Measurements from ENCODE around the gene ADAM22. TPM values are rescaled to one million over a fixed set of nuclear protein-coding genes. Genes with fewer than 3 reads are reported as not detected.
"Not testable (repeated sequence)": the region's sequence is repeated elsewhere in the genome, so short reads cannot be mapped to it uniquely, and the experiment has no call there.

The ADAM22 gene
- total and polyA plus RNA-seq, 2 experiments from 2014 or later, result 1.1 to 5.8 TPM

DNA sequence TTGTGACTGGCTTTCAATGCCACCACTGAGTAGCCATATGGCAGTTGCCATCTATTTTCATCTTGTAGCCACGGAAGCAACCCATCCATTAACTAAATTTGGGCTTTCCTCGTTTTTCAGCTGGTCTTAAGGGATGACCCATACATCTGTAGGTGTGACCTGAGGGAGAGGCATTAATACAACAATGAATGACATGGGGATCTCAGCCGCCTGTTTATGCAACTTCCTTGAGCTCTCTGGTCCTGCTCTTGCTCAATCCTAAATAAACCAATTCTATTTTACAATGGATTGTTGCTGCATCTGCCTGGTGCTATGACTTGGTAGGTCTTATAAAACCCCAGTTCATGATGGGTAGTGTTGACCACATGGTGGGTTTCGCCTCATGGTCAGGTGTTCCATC lies 21.9 kb upstream of the ADAM22 start:
- TF ChIP-seq, protein P1, sequence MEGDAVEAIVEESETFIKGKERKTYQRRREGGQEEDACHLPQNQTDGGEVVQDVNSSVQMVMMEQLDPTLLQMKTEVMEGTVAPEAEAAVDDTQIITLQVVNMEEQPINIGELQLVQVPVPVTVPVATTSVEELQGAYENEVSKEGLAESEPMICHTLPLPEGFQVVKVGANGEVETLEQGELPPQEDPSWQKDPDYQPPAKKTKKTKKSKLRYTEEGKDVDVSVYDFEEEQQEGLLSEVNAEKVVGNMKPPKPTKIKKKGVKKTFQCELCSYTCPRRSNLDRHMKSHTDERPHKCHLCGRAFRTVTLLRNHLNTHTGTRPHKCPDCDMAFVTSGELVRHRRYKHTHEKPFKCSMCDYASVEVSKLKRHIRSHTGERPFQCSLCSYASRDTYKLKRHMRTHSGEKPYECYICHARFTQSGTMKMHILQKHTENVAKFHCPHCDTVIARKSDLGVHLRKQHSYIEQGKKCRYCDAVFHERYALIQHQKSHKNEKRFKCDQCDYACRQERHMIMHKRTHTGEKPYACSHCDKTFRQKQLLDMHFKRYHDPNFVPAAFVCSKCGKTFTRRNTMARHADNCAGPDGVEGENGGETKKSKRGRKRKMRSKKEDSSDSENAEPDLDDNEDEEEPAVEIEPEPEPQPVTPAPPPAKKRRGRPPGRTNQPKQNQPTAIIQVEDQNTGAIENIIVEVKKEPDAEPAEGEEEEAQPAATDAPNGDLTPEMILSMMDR (IDR thresholded peaks at IDR 0.05; ENCODE audit: low read depth, low read length), result no peak
- H3K4me3 ChIP-seq, result no peak overlapping the region
- no peaks in the 10 kb centered on the region for H3K27me3 ChIP-seq
- no peaks in the 10 kb centered on the region for H3K9me3 ChIP-seq (ENCODE audit: low read depth)
- H3K4me1 ChIP-seq (ENCODE audit: low read depth), result no peaks in the 10 kb centered on the region
- H3K36me3 ChIP-seq, result peaks cover 7% of the 10 kb centered on the region
- H3K27ac ChIP-seq, result no peak overlapping the region
- DNase-seq (ENCODE audit: low read depth in 1 of 2, low spot score in 1 of 2), result no peak

DNA sequence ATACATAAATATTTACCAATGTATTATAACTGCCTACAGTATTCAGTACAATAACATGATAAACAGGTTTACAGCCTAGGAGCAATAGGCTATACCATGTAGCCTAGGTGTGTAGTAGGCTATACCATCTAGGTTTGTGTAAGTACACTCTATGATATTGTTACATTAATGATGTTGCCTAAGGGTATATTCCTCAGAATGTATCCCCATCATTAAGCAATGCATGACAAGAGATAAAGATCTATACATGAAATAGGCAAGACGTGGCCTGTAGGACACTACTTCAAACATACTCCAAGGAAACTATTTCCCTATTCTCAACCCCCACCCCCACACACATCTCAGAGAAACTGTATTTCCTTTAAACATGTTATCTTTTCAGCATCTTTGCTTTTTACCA lies 15.3 kb upstream of the ADAM22 start:
- no peak overlapping the region for H3K27ac ChIP-seq
- no peaks in the 10 kb centered on the region for H3K36me3 ChIP-seq
- no peaks in the 10 kb centered on the region for H3K4me1 ChIP-seq (ENCODE audit: low read depth)
- TF ChIP-seq, protein P1 (IDR thresholded peaks at IDR 0.05; ENCODE audit: low read depth, low read length), result no peak
- H3K27me3 ChIP-seq, result no peaks in the 10 kb centered on the region
- H3K4me3 ChIP-seq, result no peak overlapping the region
- no peaks in the 10 kb centered on the region for H3K9me3 ChIP-seq (ENCODE audit: low read depth)
- DNase-seq (ENCODE audit: low read depth in 1 of 2, low spot score in 1 of 2), result no peak

DNA sequence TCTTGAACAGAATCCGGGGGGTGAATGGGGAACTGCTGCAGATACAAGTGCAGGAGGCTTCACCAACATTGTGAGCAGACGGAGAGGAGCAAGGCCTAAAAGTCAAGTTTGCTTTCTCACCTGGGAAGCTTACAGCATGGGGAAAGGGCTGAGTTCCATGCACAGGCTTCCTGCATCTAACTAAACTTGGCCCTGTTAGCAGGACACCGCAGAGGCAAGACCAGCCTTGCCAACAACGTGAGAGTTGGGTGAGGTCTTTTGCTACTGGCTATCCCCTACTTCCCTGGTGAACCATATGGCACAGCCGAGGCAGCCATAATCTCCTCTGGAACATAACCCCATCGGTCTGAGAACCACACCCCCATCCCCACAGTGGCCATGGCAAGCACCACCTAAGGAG lies 14.2 kb upstream of the ADAM22 start:
- Histone ChIP-seq H3K4me1 (ENCODE audit: low read depth) (no peaks in the 10 kb centered on the region), H3K9me3 (ENCODE audit: low read depth) (no peaks in the 10 kb centered on the region), H3K36me3 (no peaks in the 10 kb centered on the region), H3K4me3 (no peak overlapping the region), H3K27me3 (no peaks in the 10 kb centered on the region), H3K27ac (no peak overlapping the region)
- DNase-seq (ENCODE audit: low read depth in 1 of 2, low spot score in 1 of 2), result no peak
- TF ChIP-seq, protein P1 (IDR thresholded peaks at IDR 0.05; ENCODE audit: low read depth, low read length), result no peak

DNA sequence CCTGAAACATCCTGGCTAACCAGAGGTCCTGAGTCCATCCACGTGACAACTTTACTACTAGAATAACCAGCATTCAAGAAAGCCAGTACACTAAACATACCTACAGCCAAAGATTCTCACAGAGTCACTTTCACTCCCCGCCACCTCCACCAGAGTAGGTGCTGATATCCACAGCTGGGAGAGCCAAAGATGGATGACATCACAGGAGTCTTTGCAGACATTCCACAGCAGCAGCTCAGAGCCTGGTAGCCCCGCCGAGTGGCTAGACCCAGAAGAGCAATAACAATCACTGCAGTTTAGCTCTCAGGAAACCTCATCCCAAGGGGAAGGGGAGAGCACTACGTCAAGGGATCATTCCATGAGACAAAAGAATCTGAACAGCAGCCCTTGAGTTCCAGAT lies 13.5 kb upstream of the ADAM22 start:
- no peak overlapping the region for H3K27ac ChIP-seq
- H3K4me3 ChIP-seq, result no peak overlapping the region
- no peaks in the 10 kb centered on the region for H3K9me3 ChIP-seq (ENCODE audit: low read depth)
- H3K36me3 ChIP-seq, result no peaks in the 10 kb centered on the region
- DNase-seq (ENCODE audit: low read depth in 1 of 2, low spot score in 1 of 2), result peak in 1 of 2 donors; percentile 20
- no peaks in the 10 kb centered on the region for H3K4me1 ChIP-seq (ENCODE audit: low read depth)
- TF ChIP-seq, protein P1 (IDR thresholded peaks at IDR 0.05; ENCODE audit: low read depth, low read length), result no peak
- no peaks in the 10 kb centered on the region for H3K27me3 ChIP-seq

DNA sequence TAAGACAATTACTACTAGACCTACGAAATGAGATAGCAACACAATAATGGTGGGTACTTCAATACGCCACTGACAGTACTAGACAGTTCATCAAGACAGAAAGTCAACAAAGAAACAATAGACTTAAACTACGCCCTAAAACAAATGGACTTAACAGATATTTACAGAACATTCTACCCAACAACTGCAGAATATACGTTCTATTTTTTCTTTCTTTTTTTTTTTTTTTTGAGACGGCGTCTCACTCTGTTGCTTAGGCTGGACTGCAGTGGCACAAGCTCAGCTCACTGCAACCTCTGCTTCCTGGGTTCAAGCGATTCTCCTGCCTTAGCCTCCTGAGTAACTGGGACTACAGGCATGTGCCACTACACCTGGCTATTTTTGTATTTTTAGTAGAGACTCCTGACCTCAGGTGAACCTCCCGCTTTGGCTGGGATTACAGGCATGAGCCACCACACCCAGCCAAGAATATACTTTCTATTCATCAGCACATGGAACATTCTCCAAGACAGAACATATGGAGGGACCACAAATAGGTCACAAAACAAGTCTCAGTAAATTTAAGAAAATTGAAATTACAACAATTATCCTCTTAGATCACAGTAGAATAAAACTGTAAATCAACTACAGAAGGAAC lies 11.2 kb upstream of the ADAM22 start:
- not testable (repeated sequence) for H3K4me1 ChIP-seq (ENCODE audit: low read depth); H3K36me3 ChIP-seq; H3K27me3 ChIP-seq; DNase-seq (ENCODE audit: low read depth in 1 of 2, low spot score in 1 of 2); H3K9me3 ChIP-seq (ENCODE audit: low read depth); H3K27ac ChIP-seq; H3K4me3 ChIP-seq

DNA sequence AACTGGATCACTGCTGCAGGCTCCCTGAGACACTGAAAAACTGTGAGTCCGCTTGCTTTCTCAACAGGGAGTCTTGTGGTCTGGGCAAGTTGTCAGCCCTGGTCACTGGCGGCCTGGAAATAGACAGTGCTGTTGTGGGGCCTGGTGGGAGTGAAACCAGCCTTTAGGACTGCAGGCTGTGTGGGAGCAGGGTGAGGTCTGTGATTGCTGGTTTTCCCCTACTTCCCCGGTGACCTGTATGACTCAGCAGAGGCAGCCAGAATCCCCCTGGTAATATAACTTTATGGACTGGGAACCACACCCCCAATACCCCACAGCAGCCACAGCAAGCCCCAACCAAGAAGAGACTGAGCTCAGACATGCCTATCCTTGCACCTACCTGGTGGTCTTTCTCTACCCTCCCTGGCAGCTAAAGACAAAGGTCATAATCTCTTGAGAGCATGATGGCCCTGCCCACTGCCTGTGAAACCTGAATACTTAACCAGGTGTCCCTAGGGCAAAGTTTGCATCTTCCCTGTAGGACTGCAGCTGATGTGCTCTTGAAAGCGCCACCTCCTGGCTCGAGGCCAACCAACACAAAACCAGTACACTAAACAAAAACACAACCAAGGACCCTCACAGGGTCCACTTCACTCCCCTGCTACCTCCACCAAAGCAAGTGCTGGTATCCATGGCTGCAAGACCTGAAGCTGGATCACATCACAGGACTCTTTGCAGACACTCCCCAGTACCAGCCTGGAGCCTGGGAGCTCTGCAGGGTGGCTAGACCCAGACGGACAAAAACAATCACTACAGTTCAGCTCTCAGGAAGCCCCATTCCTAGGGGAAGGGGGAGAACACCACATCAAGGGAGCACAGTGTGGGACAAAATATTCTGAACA lies 7.2 kb upstream of the ADAM22 start:
- Histone ChIP-seq H3K36me3 (no peaks in the 10 kb centered on the region), H3K4me1 (ENCODE audit: low read depth) (no peaks in the 10 kb centered on the region), H3K9me3 (ENCODE audit: low read depth) (no peaks in the 10 kb centered on the region), H3K4me3 (no peak overlapping the region), H3K27ac (no peak overlapping the region), H3K27me3 (no peaks in the 10 kb centered on the region)
- TF ChIP-seq, protein P1 (IDR thresholded peaks at IDR 0.05; ENCODE audit: low read depth, low read length), result no peak
- DNase-seq (ENCODE audit: low read depth in 1 of 2, low spot score in 1 of 2), result peak in 1 of 2 donors; percentile 67
